Neural progenitor cell (in vitro differentiated cells): Measurements from ENCODE around the gene FMN1. TPM values are rescaled to one million over a fixed set of nuclear protein-coding genes. Genes with fewer than 3 reads are reported as not detected.

Experiments used
- DNase-seq: peaks from one replicate; pipeline ENCODE4 v3.0.0-alpha.2; 2016; ENCODE audit warnings: low spot score
- H2AFZ ChIP-seq: fragments of 200-600 bp; sonication (generic); replicated peaks from 2 replicates; pipeline ENCODE4 v1.6.1; 2016; ENCODE audit warnings: antibody characterized with exemption
- H3F3A ChIP-seq: fragments of 200-600 bp; sonication (generic); 2 replicates; pipeline ENCODE4 v1.6.1; 2016; ENCODE audit warnings: antibody characterized with exemption, low read depth
- H3K27ac ChIP-seq: fragments of 200-600 bp; sonication (generic); 2 replicates; pipeline ENCODE4 v1.5.1; 2016; ENCODE audit warnings: mild to moderate bottlenecking
- H3K27me3 ChIP-seq: fragments of 200-600 bp; sonication (generic); 2 replicates; pipeline ENCODE4 v1.6.1; 2016; ENCODE audit warnings: mild to moderate bottlenecking, moderate library complexity
- H3K36me3 ChIP-seq: fragments of 200-600 bp; sonication (generic); 2 replicates; pipeline ENCODE4 v1.5.1; 2016
- H3K4me1 ChIP-seq: fragments of 200-600 bp; sonication (generic); 2 replicates; pipeline ENCODE4 v1.6.1; 2016; ENCODE audit warnings: mixed run types
- H3K4me2 ChIP-seq: fragments of 200-600 bp; sonication (generic); 2 replicates; pipeline ENCODE4 v1.6.1; 2016
- H3K4me3 ChIP-seq: fragments of 200-600 bp; sonication (generic); 2 replicates; pipeline ENCODE4 v1.5.1; 2016
- H3K79me2 ChIP-seq: fragments of 200-600 bp; sonication (generic); 2 replicates; pipeline ENCODE4 v1.6.1; 2016; ENCODE audit warnings: low read depth
- H3K9ac ChIP-seq: fragments of 200-600 bp; sonication (generic); 2 replicates; pipeline ENCODE4 v1.6.1; 2016
- H3K9me3 ChIP-seq: fragments of 200-600 bp; sonication (generic); 2 replicates; pipeline ENCODE4 v1.5.1; 2016; ENCODE audit warnings: low read depth
- H4K20me1 ChIP-seq: fragments of 200-600 bp; sonication (generic); 2 replicates; pipeline ENCODE4 v1.6.1; 2016; ENCODE audit warnings: low read depth
- H3K27ac Mint-ChIP-seq: 3 replicates; pipeline ENCODE4 v1.8.0; 2021; ENCODE audit warnings: mixed read lengths
- H3K27me3 Mint-ChIP-seq: 2 replicates; pipeline ENCODE4 v1.8.0; 2022; ENCODE audit warnings: low read depth, mild to moderate bottlenecking, inconsistent platforms, moderate library complexity, mixed read lengths; ENCODE audit not compliant: insufficient read depth
- H3K36me3 Mint-ChIP-seq: 3 replicates; pipeline ENCODE4 v1.8.0; 2021; ENCODE audit warnings: mixed read lengths
- H3K4me1 Mint-ChIP-seq: 3 replicates; pipeline ENCODE4 v1.8.0; 2021; ENCODE audit warnings: mixed read lengths
- H3K4me3 Mint-ChIP-seq: 3 replicates; pipeline ENCODE4 v1.8.0; 2021; ENCODE audit warnings: mild to moderate bottlenecking, moderate library complexity, mixed read lengths
- H3K9me3 Mint-ChIP-seq: 3 replicates; pipeline ENCODE4 v1.8.0; 2020; ENCODE audit warnings: mixed read lengths
- CTCF ChIP-seq: fragments of 200-600 bp; sonication (generic); IDR thresholded peaks from 2 replicates; pipeline ENCODE4 v1.5.1; 2017; ENCODE audit warnings: antibody characterized with exemption, mild to moderate bottlenecking
- EZH2 ChIP-seq: fragments of 200-600 bp; sonication (generic); IDR thresholded peaks from 2 replicates; pipeline ENCODE4 v1.6.1; 2017; ENCODE audit warnings: antibody characterized with exemption, mild to moderate bottlenecking, moderate library complexity
- EZH2phosphoT487 ChIP-seq: fragments of 200-600 bp; sonication (generic); IDR thresholded peaks from 2 replicates; pipeline ENCODE4 v1.6.1; 2017; ENCODE audit warnings: antibody characterized with exemption
- total RNA-seq: library from RNA; depleted of rRNA; stranded (reverse); fragments of >200 nt; gene quantifications from 2 replicates; pipeline ENCODE4 v1.2.3, GENCODE V29; 2015; ENCODE audit warnings: low replicate concordance

Gene FMN1
- total RNA-seq, 1 donor from 2014 or later = 5.7 TPM

DNA sequence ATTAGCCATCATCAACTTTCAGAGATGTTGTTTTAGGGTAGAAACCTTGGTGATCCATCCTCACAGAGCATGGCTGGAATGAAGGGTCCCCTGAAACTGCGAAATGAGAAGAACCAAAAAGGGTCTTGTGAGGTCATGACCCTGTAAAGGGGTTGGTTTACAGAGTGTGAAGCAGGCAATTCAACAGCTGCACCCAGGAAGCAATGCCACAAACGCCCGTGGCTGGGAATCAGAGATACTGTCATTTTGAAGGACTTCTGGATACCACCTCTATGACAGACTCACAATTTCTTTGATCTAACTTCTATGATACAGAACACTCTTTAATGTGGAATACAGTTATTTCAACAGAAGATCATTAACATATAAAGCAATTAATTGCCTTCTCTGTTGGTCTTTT, 397.7 kb downstream of the FMN1 start:
- no peak for DNase-seq
- Histone ChIP-seq H3K9ac (no peak overlapping the region), H3K4me2 (no peak overlapping the region), H3K79me2 (no peaks in the 10 kb centered on the region), H3K9me3 (no peaks in the 10 kb centered on the region), H3K27ac (no peak overlapping the region), H2AFZ (no peak overlapping the region), H3K27me3 (no peaks in the 10 kb centered on the region), H3F3A (no peaks in the 10 kb centered on the region), H3K4me1 (no peaks in the 10 kb centered on the region), H3K4me3 (no peak overlapping the region), H4K20me1 (no peaks in the 10 kb centered on the region), H3K36me3 (no peaks in the 10 kb centered on the region)
- Mint-ChIP-seq H3K4me3 (no peak overlapping the region), H3K36me3 (no peaks in the 10 kb centered on the region), H3K27me3 (no peaks in the 10 kb centered on the region), H3K4me1 (no peaks in the 10 kb centered on the region), H3K27ac (no peak overlapping the region), H3K9me3 (no peaks in the 10 kb centered on the region)
- TF ChIP-seq EZH2phosphoT487 (no peak), CTCF (no peak), EZH2 (no peak)

DNA sequence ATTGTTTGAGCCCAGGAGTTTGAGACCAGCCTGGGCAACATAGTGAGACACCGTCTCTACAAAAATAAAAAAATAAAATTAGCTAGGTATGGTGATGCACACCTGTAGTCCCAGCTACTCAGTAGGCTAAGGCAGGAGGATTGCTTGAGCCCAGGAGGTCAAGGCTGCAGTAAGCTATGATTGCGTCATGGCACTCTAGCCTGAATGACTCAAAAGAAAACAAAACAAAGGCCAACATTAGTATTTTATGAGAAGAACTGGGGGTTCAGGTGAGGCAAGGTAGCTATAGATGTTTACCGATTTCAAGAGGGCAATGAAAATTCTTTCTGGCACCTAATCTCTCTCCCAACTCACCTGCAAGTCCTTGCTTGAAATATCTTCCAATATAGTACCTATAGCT, 399.5 kb downstream of the FMN1 start:
- Histone ChIP-seq H3K9me3 (no peaks in the 10 kb centered on the region), H3K4me3 (no peak overlapping the region), H3K4me2 (no peak overlapping the region), H3K4me1 (peaks cover 4% of the 10 kb centered on the region), H2AFZ (no peak overlapping the region), H4K20me1 (no peaks in the 10 kb centered on the region), H3K27me3 (no peaks in the 10 kb centered on the region), H3F3A (no peaks in the 10 kb centered on the region), H3K36me3 (no peaks in the 10 kb centered on the region), H3K27ac (no peak overlapping the region), H3K9ac (no peak overlapping the region), H3K79me2 (no peaks in the 10 kb centered on the region)
- Mint-ChIP-seq H3K9me3 (no peaks in the 10 kb centered on the region), H3K27me3 (no peaks in the 10 kb centered on the region), H3K4me1 (peaks cover 3% of the 10 kb centered on the region), H3K4me3 (no peak overlapping the region), H3K27ac (no peak overlapping the region), H3K36me3 (no peaks in the 10 kb centered on the region)
- TF ChIP-seq EZH2 = no peak
- TF ChIP-seq CTCF = no peak
- no peak for TF ChIP-seq EZH2phosphoT487
- no peak for DNase-seq

GRCh38 chr15:32792436-32792835, 402.1 kb downstream of the FMN1 start:
- Histone ChIP-seq H3F3A (no peaks in the 10 kb centered on the region), H3K36me3 (no peaks in the 10 kb centered on the region), H3K4me3 (no peak overlapping the region), H3K9me3 (no peaks in the 10 kb centered on the region), H2AFZ (no peak overlapping the region), H3K4me1 (peaks cover 4% of the 10 kb centered on the region), H3K27me3 (no peaks in the 10 kb centered on the region), H4K20me1 (no peaks in the 10 kb centered on the region), H3K79me2 (no peaks in the 10 kb centered on the region), H3K4me2 (no peak overlapping the region), H3K27ac (no peak overlapping the region), H3K9ac (no peak overlapping the region)
- H3K4me3 Mint-ChIP-seq = no peak overlapping the region
- no peak for TF ChIP-seq CTCF
- TF ChIP-seq EZH2 = no peak
- TF ChIP-seq EZH2phosphoT487 = no peak
- H3K9me3 Mint-ChIP-seq = no peaks in the 10 kb centered on the region
- H3K27ac Mint-ChIP-seq = no peak overlapping the region
- no peaks in the 10 kb centered on the region for H3K36me3 Mint-ChIP-seq
- peaks cover 3% of the 10 kb centered on the region for H3K4me1 Mint-ChIP-seq
- DNase-seq = no peak
- H3K27me3 Mint-ChIP-seq = no peaks in the 10 kb centered on the region
